GM19328 (cell line): ENCODE results near the gene TEX44.
"Not testable (repeated sequence)": the region's sequence is repeated elsewhere in the genome, so short reads cannot be mapped to it uniquely, and the experiment has no call there.

Experiments used
- ATAC-seq: cut with Tn5 transposase; IDR thresholded peaks from one replicate; pipeline ENCODE4 v1.9.1; 2021; ENCODE audit warnings: mild to moderate bottlenecking, moderate library complexity; ENCODE audit not compliant: unreplicated experiment

Gene TEX44

GRCh38 chr2:231592636-231593145 lies at the start of gene TEX44:
TSS of gene TEX44 (plus strand) at chr2:231592864. CDS start at chr2:231592952, 88 bp downstream.
- no peak for ATAC-seq

GRCh38 chr2:231545105-231545902 lies 47.4 kb upstream of the TEX44 start:
- peak; percentile 100 for ATAC-seq

- no peak for ATAC-seq
Observed at GRCh38 chr2:231546014-231546715, 46.5 kb upstream of the TEX44 start.

GRCh38 chr2:231547315-231548110 lies 45.2 kb upstream of the TEX44 start:
- ATAC-seq: no peak

GRCh38 chr2:231548752-231549151 lies 43.9 kb upstream of the TEX44 start:
- no peak for ATAC-seq

- ATAC-seq: no peak
Observed at GRCh38 chr2:231549446-231550239, 43.0 kb upstream of the TEX44 start.

- ATAC-seq: no peak
Observed at GRCh38 chr2:231552752-231553151, 39.9 kb upstream of the TEX44 start.

GRCh38 chr2:231554327-231554726 lies 38.3 kb upstream of the TEX44 start:
- ATAC-seq: no peak

GRCh38 chr2:231554748-231555545 lies 37.7 kb upstream of the TEX44 start:
- ATAC-seq: no peak

GRCh38 chr2:231556496-231556895 lies 36.2 kb upstream of the TEX44 start:
- not testable (repeated sequence) for ATAC-seq

- no peak for ATAC-seq
Observed at GRCh38 chr2:231556981-231557380, 35.7 kb upstream of the TEX44 start.

GRCh38 chr2:231557571-231558217 lies 35.0 kb upstream of the TEX44 start:
- peak; percentile 62 for ATAC-seq

GRCh38 chr2:231563378-231563961 lies 29.2 kb upstream of the TEX44 start:
- ATAC-seq: no peak

- no peak for ATAC-seq
Observed at GRCh38 chr2:231565887-231566594, 26.6 kb upstream of the TEX44 start.

- ATAC-seq: no peak
Observed at GRCh38 chr2:231567159-231567558, 25.5 kb upstream of the TEX44 start.

GRCh38 chr2:231568098-231568784 lies 24.4 kb upstream of the TEX44 start:
- ATAC-seq: no peak

- ATAC-seq: no peak
Observed at GRCh38 chr2:231568785-231569435, 23.8 kb upstream of the TEX44 start.
